HG03060 (cell line): ENCODE data around the gene CNGA3.

Experiments used
- ATAC-seq: cut with Tn5 transposase; IDR thresholded peaks from one replicate; pipeline ENCODE4 v1.9.1; 2021; ENCODE audit warnings: low read depth, moderate number of reproducible peaks; ENCODE audit not compliant: unreplicated experiment

CNGA3 gene

GRCh38 chr2:98374958-98375570, 28.8 kb downstream of the CNGA3 start:
- ATAC-seq = no peak

- no peak for ATAC-seq
These were observed 30.1 kb downstream of the CNGA3 start for GRCh38 chr2:98376301-98376910.

- ATAC-seq = no peak
These were observed 30.7 kb downstream of the CNGA3 start for GRCh38 chr2:98376996-98377395.

GRCh38 chr2:98377544-98377943, 31.3 kb downstream of the CNGA3 start:
- ATAC-seq = no peak

GRCh38 chr2:98378196-98378595, 31.9 kb downstream of the CNGA3 start:
- ATAC-seq = no peak

- no peak for ATAC-seq
These were observed 32.6 kb downstream of the CNGA3 start for GRCh38 chr2:98378901-98379300.

- no peak for ATAC-seq
These were observed 33.3 kb downstream of the CNGA3 start for GRCh38 chr2:98379311-98380202.

- no peak for ATAC-seq
These were observed 33.9 kb downstream of the CNGA3 start for GRCh38 chr2:98380203-98380535.

- ATAC-seq = no peak
These were observed 35.2 kb downstream of the CNGA3 start for GRCh38 chr2:98381494-98381893.

GRCh38 chr2:98382086-98382485, 35.8 kb downstream of the CNGA3 start:
- no peak for ATAC-seq

- no peak for ATAC-seq
These were observed 36.5 kb downstream of the CNGA3 start for GRCh38 chr2:98382739-98383138.

GRCh38 chr2:98383166-98383565, 36.9 kb downstream of the CNGA3 start:
- ATAC-seq = no peak

- ATAC-seq = no peak
These were observed 38.9 kb downstream of the CNGA3 start for GRCh38 chr2:98385050-98385699.

- ATAC-seq = no peak
These were observed 41.2 kb downstream of the CNGA3 start for GRCh38 chr2:98387478-98387877.

- ATAC-seq = no peak
These were observed 41.8 kb downstream of the CNGA3 start for GRCh38 chr2:98388081-98388480.

GRCh38 chr2:98388601-98389250, 42.5 kb downstream of the CNGA3 start:
- ATAC-seq = no peak

GRCh38 chr2:98389251-98389605, 43.0 kb downstream of the CNGA3 start:
- ATAC-seq = no peak

- no peak for ATAC-seq
These were observed 44.6 kb downstream of the CNGA3 start for GRCh38 chr2:98390571-98391476.

GRCh38 chr2:98391581-98392270, 45.5 kb downstream of the CNGA3 start:
- ATAC-seq = no peak
